ENCODE data around the gene MTFR1L.

The MTFR1L gene

GRCh38 chr1:25798666-25799351, 20.9 kb upstream of the MTFR1L start:
- Histone ChIP-seq H3K27me3 (ENCODE audit: insufficient read depth, low read depth, severe bottlenecking) (no peaks in the 10 kb centered on the region), H3K27ac (no peak overlapping the region), H3K36me3 (no peaks in the 10 kb centered on the region), H3K9me3 (ENCODE audit: severe bottlenecking) (no peaks in the 10 kb centered on the region), H3K4me3 (ENCODE audit: low read depth, low read length) (no peak overlapping the region)
- no peak for DNase-seq
- TF ChIP-seq CTCF (IDR thresholded peaks at IDR 0.05; ENCODE audit: low read depth, low read length), result no peak

- peak overlapping the region; percentile 67 for H3K27ac ChIP-seq
- no peak for DNase-seq
- TF ChIP-seq CTCF (IDR thresholded peaks at IDR 0.05; ENCODE audit: low read depth, low read length), result no peak
Measured at GRCh38 chr1:25799352-25799934, 20.3 kb upstream of the MTFR1L start.

GRCh38 chr1:25799935-25800702, 19.6 kb upstream of the MTFR1L start, which contains the start of gene SELENON:
TSS of gene SELENON (plus strand) at chr1:25800193. CDS start at chr1:25800231, 38 bp downstream.
- TF ChIP-seq CTCF (IDR thresholded peaks at IDR 0.05; ENCODE audit: low read depth, low read length), result no peak
- H3K9me3 ChIP-seq (ENCODE audit: severe bottlenecking), result no peaks in the 10 kb centered on the region
- H3K27ac ChIP-seq, result peak within 1 kb of the TSS; percentile 67
- H3K36me3 ChIP-seq, result peaks cover 4% of the 10 kb centered on the region; the same call in 1 of the 2 replicates
- DNase-seq, result peak; percentile 69
- H3K4me3 ChIP-seq (ENCODE audit: low read depth, low read length), result peak within 1 kb of the TSS; percentile 51
- H3K27me3 ChIP-seq (ENCODE audit: insufficient read depth, low read depth, severe bottlenecking), result no peaks in the 10 kb centered on the region

More at GRCh38 chr1:25799352-25799934, 20.3 kb upstream of the MTFR1L start:
- Histone ChIP-seq H3K36me3 (no peaks in the 10 kb centered on the region), H3K9me3 (ENCODE audit: severe bottlenecking) (no peaks in the 10 kb centered on the region), H3K27me3 (ENCODE audit: insufficient read depth, low read depth, severe bottlenecking) (no peaks in the 10 kb centered on the region), H3K4me3 (ENCODE audit: low read depth, low read length) (peak overlapping the region; percentile 43)

GRCh38 chr1:25800703-25801377, 18.9 kb upstream of the MTFR1L start:
- H3K4me3 ChIP-seq (ENCODE audit: low read depth, low read length), result peak overlapping the region; percentile 51

More at GRCh38 chr1:25800703-25801377, 18.9 kb upstream of the MTFR1L start:
- TF ChIP-seq CTCF (IDR thresholded peaks at IDR 0.05; ENCODE audit: low read depth, low read length), result no peak
- peak; percentile 43 for DNase-seq
- Histone ChIP-seq H3K36me3 (peaks cover 6% of the 10 kb centered on the region; the same call in 1 of the 2 replicates), H3K27me3 (ENCODE audit: insufficient read depth, low read depth, severe bottlenecking) (no peaks in the 10 kb centered on the region), H3K27ac (no peak overlapping the region), H3K9me3 (ENCODE audit: severe bottlenecking) (no peaks in the 10 kb centered on the region)
